Choroid plexus epithelial cell (primary cell): ENCODE results near the gene CD48.
A peak's percentile ranks its signal among the peaks of the same experiment; 100 is the strongest.

Source experiments
- DNase-seq: peaks from one replicate; pipeline ENCODE4 v3.0.0-alpha.2; 2010; ENCODE audit warnings: low read depth
- H3K4me3 ChIP-seq: 2 replicates; pipeline ENCODE4 v1.5.1; 2011; ENCODE audit warnings: low read depth, mild to moderate bottlenecking, control low read depth, low read length, moderate library complexity
- CTCF ChIP-seq: conservative IDR thresholded peaks from 2 replicates; pipeline ENCODE4 v1.5.1; 2011; ENCODE audit warnings: low read depth, mild to moderate bottlenecking, control low read depth, inconsistent platforms, low read length, moderate library complexity

Gene CD48

DNA sequence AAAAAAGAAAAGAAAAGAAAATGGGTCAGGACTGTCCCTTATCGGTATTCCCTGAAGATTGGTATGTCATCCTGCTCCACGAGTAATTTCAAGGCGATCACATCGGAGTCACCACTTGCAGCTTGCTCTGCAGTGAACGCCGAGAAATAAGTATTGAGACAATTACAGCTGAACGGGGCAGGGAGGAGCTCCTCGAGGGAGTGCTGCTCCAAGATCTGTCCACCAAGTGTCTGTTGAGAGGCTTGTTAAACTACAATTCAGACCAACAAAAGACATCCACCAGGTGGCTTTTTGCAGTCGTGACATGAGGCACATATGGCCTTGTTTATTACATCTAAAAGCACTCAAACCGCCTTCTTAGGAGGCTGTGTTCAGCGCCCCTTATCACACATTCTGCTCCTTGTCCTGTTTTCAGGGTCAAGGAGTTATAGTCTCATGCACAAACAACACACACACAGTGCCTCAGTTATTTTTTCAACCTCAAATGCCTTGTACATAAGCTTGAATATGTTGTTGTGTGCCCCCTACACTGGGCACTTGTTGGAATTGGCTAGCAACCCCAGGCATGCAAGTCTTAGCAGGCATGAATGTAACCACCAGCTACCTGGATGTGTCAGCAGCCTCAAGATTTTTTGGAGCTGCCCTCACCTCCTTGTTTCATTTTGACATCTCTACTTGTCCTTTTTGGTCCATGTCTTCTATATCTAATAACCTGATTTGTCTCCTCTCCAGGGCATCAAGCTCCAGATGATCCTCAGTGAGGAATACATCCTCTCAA, 13.0 kb upstream of the CD48 start:
- H3K4me3 ChIP-seq, result no peak overlapping the region
- no peak for TF ChIP-seq CTCF
- DNase-seq, result no peak

- no peak for TF ChIP-seq CTCF
- DNase-seq, result no peak
- H3K4me3 ChIP-seq, result no peak overlapping the region
Observed at GRCh38 chr1:160723332-160723731, 11.7 kb upstream of the CD48 start.

DNA sequence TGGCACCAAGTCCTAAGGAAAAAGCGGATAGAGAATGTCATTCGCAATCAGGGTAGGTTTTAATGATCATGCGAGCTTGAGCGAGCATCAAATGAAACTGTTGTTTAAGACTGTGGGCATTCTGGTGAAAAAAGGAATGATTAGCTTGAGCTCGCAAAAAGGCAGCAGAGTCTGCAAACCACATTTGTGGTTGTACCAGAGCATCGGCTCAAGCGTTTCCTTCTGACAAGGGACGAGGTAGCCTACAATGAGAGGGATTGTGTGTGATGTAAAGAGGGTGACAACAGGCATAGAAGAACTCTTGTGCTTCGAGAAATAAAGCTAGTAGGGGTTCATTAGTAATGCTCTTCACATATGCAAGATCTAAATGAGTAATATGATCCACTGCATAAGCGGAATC, 11.1 kb upstream of the CD48 start:
- TF ChIP-seq CTCF, result no peak
- H3K4me3 ChIP-seq, result no peak overlapping the region
- no peak for DNase-seq

GRCh38 chr1:160721473-160721872, 9.9 kb upstream of the CD48 start:
- no peak for TF ChIP-seq CTCF
- no peak for DNase-seq
- no peak overlapping the region for H3K4me3 ChIP-seq

- peak; percentile 5 for DNase-seq
- TF ChIP-seq CTCF, result no peak
- H3K4me3 ChIP-seq, result no peak overlapping the region
Observed at GRCh38 chr1:160720356-160721085, 8.9 kb upstream of the CD48 start.

DNA sequence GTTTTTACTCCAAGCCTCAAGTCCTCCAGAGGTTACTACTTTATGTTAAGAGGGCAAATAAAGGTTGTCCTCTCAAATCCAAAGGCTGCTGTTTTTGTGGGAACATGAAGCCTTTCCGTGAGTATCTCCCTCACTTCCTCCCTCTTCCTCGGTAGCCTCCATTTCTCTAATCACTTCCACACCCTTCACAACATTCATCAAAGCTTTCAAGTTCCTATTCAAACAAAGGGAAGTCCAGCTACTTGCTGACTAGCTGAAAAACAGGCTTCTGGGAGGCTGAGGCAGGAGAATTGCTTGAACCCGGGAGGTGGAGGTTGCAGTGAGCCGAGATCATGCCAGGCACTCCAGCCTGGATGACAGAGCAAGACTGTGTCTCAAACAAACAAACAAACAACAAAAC, 6.6 kb upstream of the CD48 start:
- no peak for DNase-seq
- H3K4me3 ChIP-seq, result no peak overlapping the region
- TF ChIP-seq CTCF, result no peak
